CD14-positive monocyte (primary cell): ENCODE measurements around the gene ATP6V0B. TPM values are rescaled to one million over a fixed set of nuclear protein-coding genes. Genes with fewer than 3 reads are reported as not detected.

Experiments used
- DNase-seq, 3 donors: peaks; one replicate each; pipeline ENCODE4 v3.0.0-alpha.2; 2011 to 2022
- H2AFZ ChIP-seq: 2 replicates; pipeline ENCODE4 v1.6.0; 2012; ENCODE audit warnings: mild to moderate bottlenecking, low read depth, low read length, inconsistent platforms; ENCODE audit not compliant: insufficient read depth, poor library complexity, severe bottlenecking
- H3K27ac ChIP-seq, 2 donors: 1 replicate in 1 of 2; 2 replicates in 1 of 2; pipeline ENCODE4 v1.5.1; 2012 to 2013; ENCODE audit warnings: low read length in 2 of 2, control low read depth in 1 of 2, inconsistent platforms in 1 of 2, low read depth in 1 of 2, mild to moderate bottlenecking in 1 of 2
- H3K27me3 ChIP-seq, 2 donors: one replicate each; pipeline versions ENCODE4 v1.6.0 to v1.6.1; 2011 to 2013; ENCODE audit warnings: low read length in 2 of 2; ENCODE audit not compliant: control insufficient read depth in 2 of 2, insufficient read depth in 2 of 2
- H3K36me3 ChIP-seq, 2 donors: replicated peaks in 1 of 2; 1 replicate in 1 of 2; 2 replicates in 1 of 2; pipeline versions ENCODE4 v1.5.1 to v1.6.1; 2012 to 2013; ENCODE audit warnings: low read length in 2 of 2, control low read depth in 1 of 2, inconsistent platforms in 1 of 2, mild to moderate bottlenecking in 1 of 2; ENCODE audit not compliant: insufficient read depth in 2 of 2, control insufficient read depth in 1 of 2
- H3K4me1 ChIP-seq, 2 donors: 1 replicate in 1 of 2; 2 replicates in 1 of 2; pipeline versions ENCODE4 v1.5.1 to v1.6.1; 2012 to 2013; ENCODE audit warnings: low read length in 2 of 2, control low read depth in 1 of 2, inconsistent platforms in 1 of 2, mild to moderate bottlenecking in 1 of 2, moderate library complexity in 1 of 2; ENCODE audit not compliant: insufficient read depth in 2 of 2, control insufficient read depth in 1 of 2
- H3K4me2 ChIP-seq: replicated peaks from 2 replicates; pipeline ENCODE3; 2012; ENCODE audit warnings: low read length, moderate library complexity, mild to moderate bottlenecking; ENCODE audit not compliant: poor library complexity, severe bottlenecking; ENCODE audit errors: extremely low read depth
- H3K4me3 ChIP-seq, 3 experiments: fragments of 200-600 bp in 1 of 3; sonication (generic) in 1 of 3; replicated peaks in 1 of 3; 1 replicate in 2 of 3; 2 replicates in 1 of 3; pipeline ENCODE4 v1.5.1; 2011 to 2013; ENCODE audit warnings: low read length in 3 of 3, mild to moderate bottlenecking in 3 of 3, control low read depth in 2 of 3, low read depth in 2 of 3, inconsistent platforms in 1 of 3, moderate library complexity in 1 of 3
- H3K79me2 ChIP-seq: 2 replicates; pipeline ENCODE4 v1.6.0; 2012; ENCODE audit warnings: mild to moderate bottlenecking, control low read depth, inconsistent platforms, low read length, moderate library complexity; ENCODE audit not compliant: insufficient read depth
- H3K9ac ChIP-seq: 2 replicates; pipeline ENCODE4 v1.6.0; 2017; ENCODE audit warnings: low read length, mild to moderate bottlenecking; ENCODE audit not compliant: insufficient read depth, poor library complexity, severe bottlenecking
- H3K9me3 ChIP-seq, 2 donors: replicated peaks in 1 of 2; 1 replicate in 1 of 2; 2 replicates in 1 of 2; pipeline versions ENCODE4 v1.5.1 to v1.6.1; 2012 to 2013; ENCODE audit warnings: low read length in 2 of 2, control low read depth in 1 of 2; ENCODE audit not compliant: control insufficient read depth in 1 of 2, insufficient read depth in 1 of 2
- H4K20me1 ChIP-seq: 2 replicates; pipeline ENCODE4 v1.6.0; 2012; ENCODE audit warnings: mild to moderate bottlenecking, low read length, control low read depth, moderate library complexity; ENCODE audit not compliant: insufficient read depth
- H3K27ac Mint-ChIP-seq, 7 donors: one replicate each; pipeline ENCODE4 v1.8.0; 2020; ENCODE audit warnings: mild to moderate bottlenecking in 7 of 7, mixed read lengths in 7 of 7, moderate library complexity in 6 of 7, inconsistent platforms in 2 of 7
- H3K27me3 Mint-ChIP-seq, 3 donors: one replicate each; pipeline ENCODE4 v1.8.0; 2021 to 2022; ENCODE audit warnings: low read depth in 3 of 3, mild to moderate bottlenecking in 3 of 3, mixed read lengths in 3 of 3, moderate library complexity in 3 of 3, inconsistent platforms in 1 of 3
- H3K36me3 Mint-ChIP-seq, 2 donors: one replicate each; pipeline ENCODE4 v1.8.0; 2020; ENCODE audit warnings: mixed read lengths in 2 of 2, inconsistent platforms in 1 of 2, mild to moderate bottlenecking in 1 of 2
- H3K4me1 Mint-ChIP-seq: one replicate; pipeline ENCODE4 v1.8.0; 2020; ENCODE audit warnings: mild to moderate bottlenecking, mixed read lengths
- H3K4me3 Mint-ChIP-seq, 2 donors: one replicate each; pipeline ENCODE4 v1.8.0; 2020; ENCODE audit warnings: mild to moderate bottlenecking in 2 of 2, mixed read lengths in 2 of 2, moderate library complexity in 1 of 2
- H3K9me3 Mint-ChIP-seq, 7 donors: one replicate each; pipeline ENCODE4 v1.8.0; 2020 to 2022; ENCODE audit warnings: mixed read lengths in 7 of 7, mild to moderate bottlenecking in 6 of 7, moderate library complexity in 6 of 7, inconsistent platforms in 2 of 7
- CTCF ChIP-seq: fragments of 200-600 bp; IDR thresholded peaks from one replicate; pipeline ENCODE4 v1.8.0; 2022; ENCODE audit warnings: antibody characterized with exemption, mild to moderate bottlenecking
- whole genome bisulfite sequencing: methylation state at CpG from one replicate; pipeline ENCODE4 v1.1.5; 2013; ENCODE audit warnings: missing lambda C conversion rate; ENCODE audit not compliant: insufficient coverage; 5-methylcytosine and 5-hydroxymethylcytosine counted together
- intact Hi-C, 2 donors: fragments of 100-400 bp; cut with micrococcal nuclease; formaldehyde crosslinking; loops; one replicate each; pipeline versions ENCODE4 v1.15.0 to v1.15.1; 2023
- polyA plus RNA-seq, 3 donors: library from polyadenylated mRNA; depleted of rRNA in 1 of 3; unstranded in 2 of 3; stranded (reverse) in 1 of 3; fragments of 300-500 nt in 2 of 3; fragments of >200 nt in 1 of 3; fragmentation: Illumina TruSeq in 2 of 3; gene quantifications; 1 replicate in 2 of 3; 2 replicates in 1 of 3; pipeline ENCODE4 v1.2.3, GENCODE V29; 2012 to 2021

The ATP6V0B gene
- polyA plus RNA-seq, 3 donors: 465 to 1,219 (median 954) TPM

- H3K9me3 Mint-ChIP-seq: no peaks in the 10 kb centered on the region
- no peak for DNase-seq
- Histone ChIP-seq H2AFZ (no peak overlapping the region), H3K27me3 (no peaks in the 10 kb centered on the region), H4K20me1 (no peaks in the 10 kb centered on the region), H3K9me3 (no peaks in the 10 kb centered on the region), H3K9ac (no peak overlapping the region), H3K4me3 (no peak overlapping the region), H3K4me1 (no peaks in the 10 kb centered on the region), H3K79me2 (no peaks in the 10 kb centered on the region), H3K4me2 (no peak overlapping the region), H3K36me3 (no peaks in the 10 kb centered on the region), H3K27ac (no peak overlapping the region)
- peaks cover 0 to 9% (median 2%) of the 10 kb centered on the region in 3 donors for H3K27me3 Mint-ChIP-seq
- WGBS: 89% methylated on average over 11 of the region's 20 CpGs
- H3K4me1 Mint-ChIP-seq: peaks cover 4% of the 10 kb centered on the region
- H3K36me3 Mint-ChIP-seq: no peaks in the 10 kb centered on the region
- no peak for TF ChIP-seq CTCF
- no peak overlapping the region for H3K4me3 Mint-ChIP-seq
- intact Hi-C loops: no loop called here
- H3K27ac Mint-ChIP-seq: no peak overlapping the region
Observed at GRCh38 chr1:44016890-44017400, 42.2 kb downstream of the ATP6V0B start.

GRCh38 chr1:44019466-44019948 is 44.7 kb downstream of the ATP6V0B start:
- H3K4me3 Mint-ChIP-seq: no peak overlapping the region
- H4K20me1 ChIP-seq: no peaks in the 10 kb centered on the region
- 94% methylated on average over 12 of the region's 13 CpGs for WGBS
- H2AFZ ChIP-seq: no peak overlapping the region
- H3K36me3 Mint-ChIP-seq: no peaks in the 10 kb centered on the region
- no peak overlapping the region for H3K4me3 ChIP-seq
- no peak overlapping the region for H3K4me2 ChIP-seq
- H3K27me3 ChIP-seq: no peaks in the 10 kb centered on the region
- H3K36me3 ChIP-seq: no peaks in the 10 kb centered on the region
- peaks cover 0 to 9% (median 2%) of the 10 kb centered on the region in 3 donors for H3K27me3 Mint-ChIP-seq
- intact Hi-C loops: no loop called here
- no peaks in the 10 kb centered on the region for H3K4me1 Mint-ChIP-seq
- H3K27ac Mint-ChIP-seq: no peak overlapping the region
- H3K4me1 ChIP-seq: no peaks in the 10 kb centered on the region
- no peak for DNase-seq
- H3K9ac ChIP-seq: no peak overlapping the region
- H3K9me3 Mint-ChIP-seq: no peaks in the 10 kb centered on the region
- no peak overlapping the region for H3K27ac ChIP-seq
- H3K79me2 ChIP-seq: no peaks in the 10 kb centered on the region
- no peaks in the 10 kb centered on the region for H3K9me3 ChIP-seq
- TF ChIP-seq CTCF: no peak
